ENCODE results near the gene ZFP3.
"Not testable (repeated sequence)": the region's sequence is repeated elsewhere in the genome, so short reads cannot be mapped to it uniquely, and the experiment has no call there.

Gene ZFP3

GRCh38 chr17:5128905-5129535, 50.8 kb downstream of the ZFP3 start:
- TF ChIP-seq EZH2 (IDR thresholded peaks at IDR 0.05; ENCODE audit: borderline replicate concordance, low read depth, low read length, severe bottlenecking), result no peak
- TF ChIP-seq CTCF (IDR thresholded peaks at IDR 0.05; ENCODE audit: borderline replicate concordance, extremely low read depth, low read length, poor library complexity, severe bottlenecking), result no peak
- H3K27me3 ChIP-seq (ENCODE audit: insufficient read depth, low read length, poor library complexity), result no peaks in the 10 kb centered on the region
- H4K20me1 ChIP-seq (ENCODE audit: insufficient read depth, low read length), result no peaks in the 10 kb centered on the region
- no peak overlapping the region for H3K9ac ChIP-seq (ENCODE audit: low read depth, low read length)
- H3K9me3 ChIP-seq (ENCODE audit: insufficient read depth, low read length, severe bottlenecking), result no peaks in the 10 kb centered on the region
- no peak overlapping the region for H3K27ac ChIP-seq (ENCODE audit: low read length)
- ATAC-seq (ENCODE audit: insufficient read depth, low read depth), result no peak
- no peak overlapping the region for H3K4me3 ChIP-seq (ENCODE audit: low read depth in 1 of 2, low read length in 2 of 2)
- peak; percentile 0 for DNase-seq
- no peaks in the 10 kb centered on the region for H3K4me1 ChIP-seq (ENCODE audit: insufficient read depth, low read length)
- no peak overlapping the region for H2AFZ ChIP-seq (ENCODE audit: low read depth, low read length)
- H3K79me2 ChIP-seq (ENCODE audit: insufficient read depth, low read length), result no peaks in the 10 kb centered on the region
- H3K4me2 ChIP-seq (ENCODE audit: insufficient read depth, low read length), result no peak overlapping the region
- no peaks in the 10 kb centered on the region for H3K36me3 ChIP-seq (ENCODE audit: insufficient read depth, low read length)

GRCh38 chr17:5129770-5130169, 51.5 kb downstream of the ZFP3 start:
- H3K4me1 ChIP-seq (ENCODE audit: insufficient read depth, low read length); H3K4me3 ChIP-seq (ENCODE audit: low read depth in 1 of 2, low read length in 2 of 2); H3K9ac ChIP-seq (ENCODE audit: low read depth, low read length); ATAC-seq (ENCODE audit: insufficient read depth, low read depth); H3K79me2 ChIP-seq (ENCODE audit: insufficient read depth, low read length); H3K36me3 ChIP-seq (ENCODE audit: insufficient read depth, low read length); H3K4me2 ChIP-seq (ENCODE audit: insufficient read depth, low read length); H4K20me1 ChIP-seq (ENCODE audit: insufficient read depth, low read length); H3K9me3 ChIP-seq (ENCODE audit: insufficient read depth, low read length, severe bottlenecking); H2AFZ ChIP-seq (ENCODE audit: low read depth, low read length); H3K27me3 ChIP-seq (ENCODE audit: insufficient read depth, low read length, poor library complexity); H3K27ac ChIP-seq (ENCODE audit: low read length): not testable (repeated sequence)
- DNase-seq, result peak; percentile 0

GRCh38 chr17:5130261-5130660, 52.0 kb downstream of the ZFP3 start:
- H3K4me2 ChIP-seq (ENCODE audit: insufficient read depth, low read length); H3K9ac ChIP-seq (ENCODE audit: low read depth, low read length); H3K9me3 ChIP-seq (ENCODE audit: insufficient read depth, low read length, severe bottlenecking); H2AFZ ChIP-seq (ENCODE audit: low read depth, low read length); H3K36me3 ChIP-seq (ENCODE audit: insufficient read depth, low read length); H4K20me1 ChIP-seq (ENCODE audit: insufficient read depth, low read length); H3K79me2 ChIP-seq (ENCODE audit: insufficient read depth, low read length); H3K27me3 ChIP-seq (ENCODE audit: insufficient read depth, low read length, poor library complexity); ATAC-seq (ENCODE audit: insufficient read depth, low read depth); H3K4me3 ChIP-seq (ENCODE audit: low read depth in 1 of 2, low read length in 2 of 2); H3K27ac ChIP-seq (ENCODE audit: low read length); H3K4me1 ChIP-seq (ENCODE audit: insufficient read depth, low read length): not testable (repeated sequence)
- peak; percentile 1 for DNase-seq

GRCh38 chr17:5130687-5131086, 52.4 kb downstream of the ZFP3 start:
- not testable (repeated sequence) for H2AFZ ChIP-seq (ENCODE audit: low read depth, low read length); H3K79me2 ChIP-seq (ENCODE audit: insufficient read depth, low read length); H3K4me3 ChIP-seq (ENCODE audit: low read depth in 1 of 2, low read length in 2 of 2); H4K20me1 ChIP-seq (ENCODE audit: insufficient read depth, low read length); DNase-seq; H3K27ac ChIP-seq (ENCODE audit: low read length); H3K4me2 ChIP-seq (ENCODE audit: insufficient read depth, low read length); H3K36me3 ChIP-seq (ENCODE audit: insufficient read depth, low read length); ATAC-seq (ENCODE audit: insufficient read depth, low read depth); H3K9me3 ChIP-seq (ENCODE audit: insufficient read depth, low read length, severe bottlenecking); H3K9ac ChIP-seq (ENCODE audit: low read depth, low read length); H3K4me1 ChIP-seq (ENCODE audit: insufficient read depth, low read length); H3K27me3 ChIP-seq (ENCODE audit: insufficient read depth, low read length, poor library complexity)

GRCh38 chr17:5131146-5131715, 53.0 kb downstream of the ZFP3 start:
- Histone ChIP-seq H3K4me3 (ENCODE audit: low read depth in 1 of 2, low read length in 2 of 2) (no peak overlapping the region), H3K9me3 (ENCODE audit: insufficient read depth, low read length, severe bottlenecking) (no peaks in the 10 kb centered on the region), H3K9ac (ENCODE audit: low read depth, low read length) (no peak overlapping the region), H3K36me3 (ENCODE audit: insufficient read depth, low read length) (no peaks in the 10 kb centered on the region), H3K27ac (ENCODE audit: low read length) (no peak overlapping the region), H3K27me3 (ENCODE audit: insufficient read depth, low read length, poor library complexity) (peaks cover 3% of the 10 kb centered on the region), H3K79me2 (ENCODE audit: insufficient read depth, low read length) (no peaks in the 10 kb centered on the region), H3K4me2 (ENCODE audit: insufficient read depth, low read length) (no peak overlapping the region), H4K20me1 (ENCODE audit: insufficient read depth, low read length) (no peaks in the 10 kb centered on the region), H2AFZ (ENCODE audit: low read depth, low read length) (no peak overlapping the region), H3K4me1 (ENCODE audit: insufficient read depth, low read length) (no peaks in the 10 kb centered on the region)
- DNase-seq, result no peak
- no peak for ATAC-seq (ENCODE audit: insufficient read depth, low read depth)
- no peak for TF ChIP-seq CTCF (IDR thresholded peaks at IDR 0.05; ENCODE audit: borderline replicate concordance, extremely low read depth, low read length, poor library complexity, severe bottlenecking)
- TF ChIP-seq EZH2 (IDR thresholded peaks at IDR 0.05; ENCODE audit: borderline replicate concordance, low read depth, low read length, severe bottlenecking), result no peak

GRCh38 chr17:5131799-5132502, 53.7 kb downstream of the ZFP3 start:
- not testable (repeated sequence) for H3K4me1 ChIP-seq (ENCODE audit: insufficient read depth, low read length); H3K4me2 ChIP-seq (ENCODE audit: insufficient read depth, low read length); H3K9ac ChIP-seq (ENCODE audit: low read depth, low read length); H3K4me3 ChIP-seq (ENCODE audit: low read depth in 1 of 2, low read length in 2 of 2); H4K20me1 ChIP-seq (ENCODE audit: insufficient read depth, low read length); H3K27ac ChIP-seq (ENCODE audit: low read length); H3K36me3 ChIP-seq (ENCODE audit: insufficient read depth, low read length); H3K27me3 ChIP-seq (ENCODE audit: insufficient read depth, low read length, poor library complexity); H3K79me2 ChIP-seq (ENCODE audit: insufficient read depth, low read length); DNase-seq; H3K9me3 ChIP-seq (ENCODE audit: insufficient read depth, low read length, severe bottlenecking); H2AFZ ChIP-seq (ENCODE audit: low read depth, low read length); ATAC-seq (ENCODE audit: insufficient read depth, low read depth)

All from DND-41 (cell line).